RWPE2 (cell line): ENCODE data around the gene LAD1.

ENCODE experiments used
- ATAC-seq: fragments of 200-7000 bp; cut with Tn5 transposase; 3 replicates; pipeline ENCODE4 v1.9.1; 2021; ENCODE audit warnings: low read depth
- DNase-seq: peaks from one replicate; pipeline ENCODE4 v3.0.0-alpha.2; 2020; ENCODE audit warnings: low spot score
- H3K27ac ChIP-seq: fragments of 450-650 bp; 2 replicates; pipeline ENCODE4 v1.5.1; 2017; ENCODE audit warnings: mild to moderate bottlenecking; ENCODE audit not compliant: poor library complexity, severe bottlenecking
- H3K27me3 ChIP-seq: fragments of 250-450 bp; sonication (Bioruptor Pico); 2 replicates; pipeline ENCODE4 v1.5.1; 2021; ENCODE audit warnings: mild to moderate bottlenecking, moderate library complexity; ENCODE audit not compliant: insufficient read depth, poor library complexity, severe bottlenecking
- H3K36me3 ChIP-seq: fragments of 250-450 bp; sonication (Bioruptor Pico); 2 replicates; pipeline ENCODE4 v1.5.1; 2020; ENCODE audit warnings: low read depth, mild to moderate bottlenecking, moderate library complexity
- H3K4me1 ChIP-seq: fragments of 250-450 bp; sonication (Bioruptor Pico); 2 replicates; pipeline ENCODE4 v1.5.1; 2021; ENCODE audit warnings: mild to moderate bottlenecking, moderate library complexity; ENCODE audit not compliant: insufficient read depth, poor library complexity, severe bottlenecking
- H3K4me3 ChIP-seq: fragments of 250-450 bp; sonication (Bioruptor Pico); 2 replicates; pipeline ENCODE4 v1.5.1; 2021; ENCODE audit warnings: mild to moderate bottlenecking, moderate library complexity; ENCODE audit not compliant: severe bottlenecking
- H3K9me3 ChIP-seq: fragments of 250-450 bp; sonication (Bioruptor Pico); 2 replicates; pipeline ENCODE4 v1.5.1; 2021; ENCODE audit warnings: mild to moderate bottlenecking, moderate library complexity; ENCODE audit not compliant: severe bottlenecking
- TF ChIP-seq, protein P1 (sequence below): fragments of 450-650 bp; IDR thresholded peaks from one replicate; pipeline ENCODE4 v1.5.1; 2017; ENCODE audit warnings: mild to moderate bottlenecking, moderate library complexity; ENCODE audit not compliant: poor library complexity, severe bottlenecking

The LAD1 gene

DNA sequence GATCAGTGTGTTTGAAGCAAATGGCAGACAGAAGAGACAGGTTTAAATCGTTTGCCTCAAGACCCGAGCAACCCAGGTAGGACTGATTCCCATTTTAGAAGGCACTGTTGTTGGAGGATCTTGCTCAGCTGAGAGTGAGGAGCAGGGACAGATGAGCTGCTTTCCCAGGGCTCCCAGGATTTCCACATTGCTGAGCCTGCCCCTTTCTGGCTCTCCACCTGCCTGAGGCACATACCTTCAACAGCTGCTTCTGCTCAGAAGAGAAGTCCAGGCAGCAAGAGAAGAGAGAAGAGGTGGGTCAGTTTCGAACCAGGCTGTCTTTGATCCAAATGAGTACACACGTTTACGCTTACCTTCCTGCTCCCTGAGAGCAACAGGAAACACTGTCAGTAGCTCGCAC, 27.3 kb downstream of the LAD1 start:
- no peak overlapping the region for H3K4me3 ChIP-seq
- peaks cover 6% of the 10 kb centered on the region for H3K27me3 ChIP-seq
- DNase-seq (no peak), ATAC-seq (no peak)
- H3K9me3 ChIP-seq, result no peaks in the 10 kb centered on the region
- H3K4me1 ChIP-seq, result peaks cover 3% of the 10 kb centered on the region
- no peak overlapping the region for H3K27ac ChIP-seq
- TF ChIP-seq, protein P1, sequence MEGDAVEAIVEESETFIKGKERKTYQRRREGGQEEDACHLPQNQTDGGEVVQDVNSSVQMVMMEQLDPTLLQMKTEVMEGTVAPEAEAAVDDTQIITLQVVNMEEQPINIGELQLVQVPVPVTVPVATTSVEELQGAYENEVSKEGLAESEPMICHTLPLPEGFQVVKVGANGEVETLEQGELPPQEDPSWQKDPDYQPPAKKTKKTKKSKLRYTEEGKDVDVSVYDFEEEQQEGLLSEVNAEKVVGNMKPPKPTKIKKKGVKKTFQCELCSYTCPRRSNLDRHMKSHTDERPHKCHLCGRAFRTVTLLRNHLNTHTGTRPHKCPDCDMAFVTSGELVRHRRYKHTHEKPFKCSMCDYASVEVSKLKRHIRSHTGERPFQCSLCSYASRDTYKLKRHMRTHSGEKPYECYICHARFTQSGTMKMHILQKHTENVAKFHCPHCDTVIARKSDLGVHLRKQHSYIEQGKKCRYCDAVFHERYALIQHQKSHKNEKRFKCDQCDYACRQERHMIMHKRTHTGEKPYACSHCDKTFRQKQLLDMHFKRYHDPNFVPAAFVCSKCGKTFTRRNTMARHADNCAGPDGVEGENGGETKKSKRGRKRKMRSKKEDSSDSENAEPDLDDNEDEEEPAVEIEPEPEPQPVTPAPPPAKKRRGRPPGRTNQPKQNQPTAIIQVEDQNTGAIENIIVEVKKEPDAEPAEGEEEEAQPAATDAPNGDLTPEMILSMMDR, result no peak
- no peaks in the 10 kb centered on the region for H3K36me3 ChIP-seq

DNA sequence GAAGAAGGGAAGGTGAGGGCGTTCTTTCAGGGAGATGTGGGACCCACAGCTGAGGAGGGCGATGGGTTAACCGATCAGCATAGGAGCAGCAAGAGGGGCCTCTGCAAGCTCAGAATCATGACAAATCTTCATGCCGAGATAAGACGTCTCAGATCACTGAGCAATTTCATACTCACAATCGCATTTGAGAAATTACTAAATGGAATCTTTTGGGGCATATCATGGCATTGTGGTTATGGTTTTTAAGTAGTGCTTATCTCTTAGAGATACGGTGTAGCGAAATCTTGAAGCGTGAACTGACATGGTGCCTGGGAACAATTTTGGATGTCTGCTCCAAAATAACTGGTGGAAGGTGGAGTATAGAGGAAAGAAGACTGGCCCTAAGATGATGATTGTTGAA, 27.8 kb downstream of the LAD1 start:
- ATAC-seq, result no peak
- H3K9me3 ChIP-seq, result no peaks in the 10 kb centered on the region
- TF ChIP-seq, protein P1, result no peak
- no peak for DNase-seq
- H3K27ac ChIP-seq, result no peak overlapping the region
- H3K36me3 ChIP-seq, result no peaks in the 10 kb centered on the region
- H3K4me3 ChIP-seq, result no peak overlapping the region
- H3K4me1 ChIP-seq, result peaks cover 3% of the 10 kb centered on the region
- peaks cover 6% of the 10 kb centered on the region for H3K27me3 ChIP-seq

DNA sequence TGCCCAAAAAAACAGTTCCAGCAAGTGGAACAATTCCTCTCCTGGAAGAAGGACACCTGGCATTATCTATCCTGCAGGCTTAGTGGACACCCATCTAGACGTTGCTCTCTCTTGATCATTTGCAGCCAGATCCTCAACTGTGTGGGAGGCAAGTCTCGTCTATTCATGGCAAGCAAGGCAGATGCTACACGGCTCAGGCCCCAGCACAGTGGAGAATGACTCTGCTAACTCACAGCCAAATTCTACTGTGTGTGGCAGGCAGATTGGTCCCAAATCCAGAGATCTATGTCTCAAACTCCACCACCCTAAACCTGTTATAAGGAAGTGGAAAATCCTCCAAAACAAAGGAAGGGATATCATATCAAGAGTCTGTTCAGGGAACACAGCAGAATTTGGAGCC, 28.6 kb downstream of the LAD1 start:
- no peak for ATAC-seq
- H3K4me1 ChIP-seq, result no peaks in the 10 kb centered on the region
- no peaks in the 10 kb centered on the region for H3K36me3 ChIP-seq
- H3K27ac ChIP-seq, result no peak overlapping the region
- H3K27me3 ChIP-seq, result peaks cover 6% of the 10 kb centered on the region
- DNase-seq, result no peak
- H3K9me3 ChIP-seq, result no peaks in the 10 kb centered on the region
- no peak overlapping the region for H3K4me3 ChIP-seq
- TF ChIP-seq, protein P1, result no peak

DNA sequence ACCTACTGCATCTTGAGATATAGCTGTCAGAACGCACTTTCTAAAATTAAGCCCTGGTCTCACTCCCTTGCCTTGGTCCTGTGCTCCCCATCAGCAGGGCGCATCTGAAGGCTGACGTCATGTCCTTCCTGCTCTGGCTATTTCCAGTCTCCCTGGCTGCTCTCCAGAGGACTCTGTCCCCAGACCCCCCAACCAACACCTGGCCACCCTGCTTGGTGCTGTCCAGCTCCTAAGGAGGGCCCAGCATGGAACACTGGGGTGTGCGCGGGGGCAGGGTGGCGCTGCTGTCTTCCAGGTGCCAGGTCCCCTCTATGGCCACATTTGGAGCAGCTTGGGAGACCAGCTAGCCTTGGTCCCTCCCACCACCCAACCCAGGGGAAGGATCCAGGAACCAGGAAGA, 29.9 kb downstream of the LAD1 start:
- no peak for DNase-seq
- TF ChIP-seq, protein P1, result no peak
- H3K27me3 ChIP-seq, result peaks cover 5% of the 10 kb centered on the region
- H3K4me1 ChIP-seq, result no peaks in the 10 kb centered on the region
- H3K4me3 ChIP-seq, result no peak overlapping the region
- no peak for ATAC-seq
- H3K9me3 ChIP-seq, result no peaks in the 10 kb centered on the region
- no peak overlapping the region for H3K27ac ChIP-seq
- no peaks in the 10 kb centered on the region for H3K36me3 ChIP-seq

DNA sequence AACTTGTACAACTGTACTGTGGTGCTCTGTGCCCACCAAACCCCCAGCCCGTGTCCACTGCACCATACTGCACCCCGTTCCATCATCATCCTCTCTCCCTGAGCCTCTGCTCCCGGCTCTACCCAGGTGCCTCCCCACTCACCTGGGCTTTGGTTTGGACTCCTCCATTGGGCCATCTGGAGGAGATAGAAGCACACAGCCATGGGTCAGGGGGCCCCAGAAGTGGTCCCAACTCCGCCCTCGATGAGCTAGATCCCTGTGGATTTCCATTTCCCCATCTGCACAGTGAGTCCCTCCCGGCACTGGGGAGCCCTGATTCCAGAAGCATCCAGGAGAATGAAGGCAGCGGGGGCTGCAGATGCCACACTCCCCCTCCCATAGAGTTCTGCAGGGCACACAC, 32.4 kb downstream of the LAD1 start:
- no peaks in the 10 kb centered on the region for H3K36me3 ChIP-seq
- no peaks in the 10 kb centered on the region for H3K9me3 ChIP-seq
- H3K27me3 ChIP-seq, result no peaks in the 10 kb centered on the region
- H3K4me3 ChIP-seq, result no peak overlapping the region
- no peaks in the 10 kb centered on the region for H3K4me1 ChIP-seq
- DNase-seq (no peak), ATAC-seq (no peak)
- TF ChIP-seq, protein P1, result no peak
- H3K27ac ChIP-seq, result no peak overlapping the region
